ENCODE results near the gene STRN3.
A peak's percentile ranks its signal among the peaks of the same experiment; 100 is the strongest.

STRN3 gene

DNA sequence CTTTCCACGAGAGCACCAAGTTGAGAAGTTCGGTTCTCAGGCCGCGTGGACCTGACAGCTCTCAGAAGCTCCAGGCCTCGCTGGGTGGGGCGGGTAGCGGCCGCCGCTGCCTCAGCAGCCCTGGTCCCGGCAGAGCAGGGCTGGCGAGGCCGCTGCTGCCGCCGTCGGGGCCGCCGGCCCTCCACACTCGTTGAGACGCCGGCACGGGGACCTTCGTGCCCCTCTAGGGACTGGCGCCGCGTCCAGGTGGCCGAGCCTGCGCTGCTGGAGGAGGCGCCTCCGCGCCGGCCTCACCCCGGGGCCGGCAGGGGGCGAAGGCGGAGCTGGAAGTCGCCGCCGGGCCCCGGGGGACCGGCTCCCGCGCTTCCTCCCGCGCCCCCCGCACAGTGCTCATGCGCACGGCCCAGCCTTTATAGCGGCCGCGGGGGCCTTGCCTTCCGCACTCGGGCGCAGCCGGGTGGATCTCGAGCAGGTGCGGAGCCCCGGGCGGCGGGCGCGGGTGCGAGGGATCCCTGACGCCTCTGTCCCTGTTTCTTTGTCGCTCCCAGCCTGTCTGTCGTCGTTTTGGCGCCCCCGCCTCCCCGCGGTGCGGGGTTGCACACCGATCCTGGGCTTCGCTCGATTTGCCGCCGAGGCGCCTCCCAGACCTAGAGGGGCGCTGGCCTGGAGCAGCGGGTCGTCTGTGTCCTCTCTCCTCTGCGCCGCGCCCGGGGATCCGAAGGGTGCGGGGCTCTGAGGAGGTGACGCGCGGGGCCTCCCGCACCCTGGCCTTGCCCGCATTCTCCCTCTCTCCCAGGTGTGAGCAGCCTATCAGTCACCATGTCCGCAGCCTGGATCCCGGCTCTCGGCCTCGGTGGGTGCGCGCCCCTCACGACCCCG, 151.8 kb downstream of the STRN3 start, which contains the start of gene COCH:
Gene COCH (plus strand): TSS at position 440 of the 879 bp plus-strand sequence. CDS start 380 bp downstream, at position 820.
- ATAC-seq (replicated peaks; ENCODE audit: extremely low read depth, poor library complexity, severe bottlenecking): peak; percentile 49
- Mint-ChIP-seq H3K4me1 (no peaks in the 10 kb centered on the region), H3K27me3 (peaks cover 71% of the 10 kb centered on the region), H3K27ac (ENCODE audit: low read depth) (no peak within 1 kb of the TSS), H3K4me3 (peak within 1 kb of the TSS; percentile 70), H3K36me3 (ENCODE audit: insufficient read depth) (peaks cover 2% of the 10 kb centered on the region), H3K9me3 (no peaks in the 10 kb centered on the region)
- DNase-seq (ENCODE audit: low spot score in 2 of 2): no peak

DNA sequence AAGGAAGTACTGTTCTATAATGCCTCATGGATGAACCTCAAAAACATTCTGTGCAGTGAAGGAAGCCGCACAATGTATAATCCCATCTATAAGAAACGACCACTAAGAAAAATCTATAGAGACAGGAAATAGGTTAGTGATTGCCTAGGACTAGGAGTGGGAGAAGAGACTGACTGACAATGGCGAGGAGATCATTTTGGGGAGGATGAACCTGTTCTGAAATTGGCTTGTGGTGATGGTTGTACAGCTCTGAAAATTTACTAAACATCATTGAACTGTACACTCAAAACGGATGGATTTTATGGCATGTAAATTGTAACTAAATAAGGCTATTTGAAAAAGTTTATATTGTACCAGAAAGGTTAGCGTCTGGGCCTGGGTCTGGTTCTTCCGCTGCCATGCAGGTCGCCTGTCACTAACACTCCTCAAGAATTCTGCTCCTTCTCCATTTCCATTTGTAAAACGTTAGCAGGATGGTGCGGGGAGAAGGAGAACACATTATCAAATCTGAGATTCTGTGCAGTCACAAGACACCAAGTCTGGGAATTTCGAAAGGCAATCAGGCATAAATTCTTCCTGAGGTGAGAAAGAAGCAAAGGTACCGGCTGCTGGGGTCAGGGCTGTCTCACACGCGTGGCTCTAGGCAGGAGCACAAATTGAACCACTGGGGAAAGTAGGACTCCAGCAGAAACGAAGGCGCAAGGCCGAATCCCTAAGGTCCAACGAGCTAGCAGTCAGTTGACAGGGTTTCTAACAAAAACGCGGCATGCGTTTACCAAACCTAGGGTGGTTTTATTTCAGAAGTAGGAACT, 152.7 kb downstream of the STRN3 start:
- H3K36me3 Mint-ChIP-seq (ENCODE audit: insufficient read depth): peaks cover 2% of the 10 kb centered on the region
- H3K4me1 Mint-ChIP-seq: no peaks in the 10 kb centered on the region
- ATAC-seq (replicated peaks; ENCODE audit: extremely low read depth, poor library complexity, severe bottlenecking): no peak
- H3K27me3 Mint-ChIP-seq: peaks cover 78% of the 10 kb centered on the region
- H3K27ac Mint-ChIP-seq (ENCODE audit: low read depth): no peak overlapping the region
- peak overlapping the region; percentile 56 for H3K4me3 Mint-ChIP-seq
- H3K9me3 Mint-ChIP-seq: no peaks in the 10 kb centered on the region
- DNase-seq (ENCODE audit: low spot score in 2 of 2): no peak

DNA sequence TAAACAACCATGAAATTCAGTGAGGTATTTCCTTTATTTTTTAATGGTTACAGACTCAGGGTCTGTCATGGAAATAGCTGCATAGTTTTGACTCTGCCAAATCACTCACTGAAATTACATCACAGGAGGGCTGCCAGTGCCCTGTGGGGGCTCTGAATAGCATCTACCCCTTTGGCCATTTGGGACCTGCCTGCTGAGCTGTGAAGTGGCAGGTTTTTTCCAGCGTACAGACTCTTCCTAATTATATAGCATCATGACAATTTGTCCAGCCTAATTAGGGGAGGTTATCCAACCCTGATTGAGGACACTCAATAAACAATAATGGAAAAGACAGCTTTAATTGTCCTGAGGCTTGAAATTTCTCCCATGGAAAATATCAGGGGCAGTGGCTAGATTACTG, 153.6 kb downstream of the STRN3 start:
- Mint-ChIP-seq H3K9me3 (no peaks in the 10 kb centered on the region), H3K36me3 (ENCODE audit: insufficient read depth) (peaks cover 2% of the 10 kb centered on the region), H3K27ac (ENCODE audit: low read depth) (no peak overlapping the region), H3K27me3 (peaks cover 76% of the 10 kb centered on the region), H3K4me3 (no peak overlapping the region), H3K4me1 (no peaks in the 10 kb centered on the region)
- ATAC-seq (replicated peaks; ENCODE audit: extremely low read depth, poor library complexity, severe bottlenecking) (no peak), DNase-seq (ENCODE audit: low spot score in 2 of 2) (no peak)

DNA sequence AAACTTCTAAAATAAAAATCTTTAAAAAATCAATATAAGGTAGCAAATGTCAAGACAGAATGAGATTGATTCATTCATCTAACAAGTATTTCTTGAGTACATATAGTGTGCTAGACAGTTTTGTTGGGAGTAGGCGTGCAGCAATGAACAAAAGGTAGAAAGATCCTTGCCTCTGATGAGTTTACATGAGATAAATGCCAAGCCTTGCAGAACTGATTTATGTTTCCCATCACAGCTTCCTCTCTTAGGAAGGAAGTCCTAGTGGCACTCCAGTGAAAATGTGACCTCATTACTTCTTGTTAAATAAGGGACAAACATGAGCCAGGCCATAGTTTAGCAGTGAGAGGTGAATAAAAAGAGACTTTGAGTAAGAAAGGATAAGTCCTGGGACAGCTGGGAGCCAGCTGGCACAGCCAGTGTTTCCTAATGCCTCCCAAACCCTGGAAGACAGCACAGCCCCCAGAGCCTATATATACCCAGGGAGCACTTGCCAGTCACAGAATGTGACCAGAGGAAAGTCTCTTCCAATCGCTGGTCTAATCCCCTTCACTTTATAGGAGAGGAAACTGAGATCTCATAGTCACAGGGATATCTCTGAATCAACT, 156.5 kb downstream of the STRN3 start:
- H3K4me3 Mint-ChIP-seq: no peak overlapping the region
- H3K36me3 Mint-ChIP-seq (ENCODE audit: insufficient read depth): peaks cover 2% of the 10 kb centered on the region
- H3K27me3 Mint-ChIP-seq: peaks cover 53% of the 10 kb centered on the region
- no peaks in the 10 kb centered on the region for H3K9me3 Mint-ChIP-seq
- DNase-seq (ENCODE audit: low spot score in 2 of 2) (no peak), ATAC-seq (replicated peaks; ENCODE audit: extremely low read depth, poor library complexity, severe bottlenecking) (no peak)
- H3K27ac Mint-ChIP-seq (ENCODE audit: low read depth): no peak overlapping the region
- H3K4me1 Mint-ChIP-seq: no peaks in the 10 kb centered on the region

DNA sequence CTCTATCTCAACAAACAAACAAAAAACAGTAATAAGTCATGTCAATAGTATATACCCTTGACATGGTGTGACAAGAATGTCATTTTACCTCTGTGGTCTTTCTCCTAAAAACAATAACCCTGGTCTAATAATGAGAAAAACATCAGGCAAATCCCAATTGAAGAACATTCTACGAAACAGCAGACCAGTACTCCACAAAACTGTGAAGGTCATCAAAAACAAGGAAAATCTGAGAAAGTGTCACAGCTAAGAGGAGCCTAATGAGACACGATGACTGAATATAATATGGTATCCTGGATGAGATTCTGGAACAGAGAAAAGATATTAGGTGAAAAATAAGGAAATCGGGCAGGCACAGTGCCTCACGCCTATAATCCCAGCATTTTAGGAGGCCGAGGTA, 157.4 kb downstream of the STRN3 start:
- DNase-seq (ENCODE audit: low spot score in 2 of 2): no peak
- Mint-ChIP-seq H3K27ac (ENCODE audit: low read depth) (no peak overlapping the region), H3K27me3 (peaks cover 50% of the 10 kb centered on the region), H3K4me3 (no peak overlapping the region), H3K4me1 (no peaks in the 10 kb centered on the region), H3K9me3 (no peaks in the 10 kb centered on the region), H3K36me3 (ENCODE audit: insufficient read depth) (no peaks in the 10 kb centered on the region)
- no peak for ATAC-seq (replicated peaks; ENCODE audit: extremely low read depth, poor library complexity, severe bottlenecking)

DNA sequence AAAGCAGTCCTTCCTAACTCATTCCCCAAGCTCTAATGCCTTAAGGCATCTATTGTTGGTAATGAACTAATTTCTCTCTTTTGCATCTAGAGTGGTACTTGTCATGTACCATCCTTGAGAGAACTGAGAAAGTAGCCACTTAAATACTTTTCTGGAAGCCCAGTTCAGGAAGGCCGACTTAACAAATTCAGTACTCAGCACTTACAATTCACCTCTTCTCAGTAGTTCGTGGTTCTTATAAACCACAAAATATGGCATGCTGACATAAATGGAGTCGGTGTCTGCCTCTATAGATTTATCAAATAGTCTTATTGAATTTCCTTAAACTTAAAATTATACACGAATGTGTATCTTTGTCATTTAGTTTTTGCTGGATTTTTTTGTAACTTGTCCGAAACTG, 161.2 kb downstream of the STRN3 start:
- H3K4me3 Mint-ChIP-seq: no peak overlapping the region
- no peaks in the 10 kb centered on the region for H3K36me3 Mint-ChIP-seq (ENCODE audit: insufficient read depth)
- no peaks in the 10 kb centered on the region for H3K4me1 Mint-ChIP-seq
- no peak overlapping the region for H3K27ac Mint-ChIP-seq (ENCODE audit: low read depth)
- no peak for ATAC-seq (replicated peaks; ENCODE audit: extremely low read depth, poor library complexity, severe bottlenecking)
- no peak for DNase-seq (ENCODE audit: low spot score in 2 of 2)
- H3K27me3 Mint-ChIP-seq: peaks cover 36% of the 10 kb centered on the region
- H3K9me3 Mint-ChIP-seq: no peaks in the 10 kb centered on the region

DNA sequence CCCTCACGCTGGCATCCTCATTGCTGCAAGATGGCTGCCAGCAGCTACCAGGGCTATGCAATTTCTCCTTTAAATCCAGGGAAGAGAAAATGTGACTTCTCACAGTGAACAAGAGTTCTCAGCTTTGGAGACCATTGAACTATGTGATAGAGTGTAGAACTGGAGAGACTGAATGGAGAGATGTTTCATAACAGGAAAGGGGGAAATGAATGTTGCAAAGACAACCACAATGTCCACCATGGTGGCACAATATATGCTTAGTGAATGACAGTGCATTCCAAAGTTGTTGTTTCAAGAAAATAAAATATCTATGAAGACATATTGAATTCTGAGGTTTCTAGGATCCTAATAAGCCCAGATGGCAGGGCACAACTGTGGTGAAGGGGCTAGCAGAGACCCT, 165.0 kb downstream of the STRN3 start:
- no peak overlapping the region for H3K27ac Mint-ChIP-seq (ENCODE audit: low read depth)

DNA sequence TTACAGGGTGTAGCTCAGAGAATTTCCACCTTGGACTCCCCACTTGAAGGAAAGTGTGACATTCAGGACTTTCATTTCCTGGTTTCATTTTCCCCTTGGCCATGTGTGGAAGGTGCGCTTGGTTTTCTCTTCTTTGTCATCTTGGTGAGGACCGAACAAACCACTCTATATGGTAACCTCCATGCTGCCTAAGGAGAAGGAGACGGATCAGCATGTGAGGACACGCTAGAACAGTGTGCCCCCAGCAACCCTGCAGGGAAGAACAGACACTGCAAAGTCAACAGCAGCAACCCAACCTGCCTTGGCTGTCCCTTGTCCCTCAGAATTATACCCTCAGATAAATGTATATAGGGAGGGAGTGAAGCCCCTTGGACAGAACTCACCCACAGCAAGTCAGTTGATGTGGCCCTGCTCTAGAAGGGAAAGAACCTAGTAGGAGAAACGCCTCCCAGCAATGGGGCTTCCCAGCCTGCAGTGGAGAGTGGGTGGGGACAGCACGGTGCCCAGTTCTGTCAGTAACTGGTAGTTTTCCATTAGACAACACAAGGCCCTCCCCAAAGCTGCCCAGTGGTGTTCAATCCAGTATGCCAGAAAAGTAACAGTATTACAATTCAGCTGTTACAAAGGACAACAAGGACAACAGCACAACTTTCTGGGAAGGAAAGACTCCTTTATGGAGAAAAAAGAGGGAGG, 170.7 kb downstream of the STRN3 start:
- H3K4me3 Mint-ChIP-seq: no peak overlapping the region
- peaks cover 61% of the 10 kb centered on the region for H3K27me3 Mint-ChIP-seq
- no peaks in the 10 kb centered on the region for H3K9me3 Mint-ChIP-seq
- no peaks in the 10 kb centered on the region for H3K4me1 Mint-ChIP-seq
- no peak overlapping the region for H3K27ac Mint-ChIP-seq (ENCODE audit: low read depth)
- ATAC-seq (replicated peaks; ENCODE audit: extremely low read depth, poor library complexity, severe bottlenecking) (no peak), DNase-seq (ENCODE audit: low spot score in 2 of 2) (no peak)
- H3K36me3 Mint-ChIP-seq (ENCODE audit: insufficient read depth): no peaks in the 10 kb centered on the region

More for the DNA sequence above, 165.0 kb downstream of the STRN3 start:
- ATAC-seq (replicated peaks; ENCODE audit: extremely low read depth, poor library complexity, severe bottlenecking) (no peak), DNase-seq (ENCODE audit: low spot score in 2 of 2) (no peak)
- no peak overlapping the region for H3K4me3 Mint-ChIP-seq
- H3K36me3 Mint-ChIP-seq (ENCODE audit: insufficient read depth): no peaks in the 10 kb centered on the region
- H3K27me3 Mint-ChIP-seq: peaks cover 44% of the 10 kb centered on the region
- no peaks in the 10 kb centered on the region for H3K4me1 Mint-ChIP-seq
- H3K9me3 Mint-ChIP-seq: no peaks in the 10 kb centered on the region

DNA sequence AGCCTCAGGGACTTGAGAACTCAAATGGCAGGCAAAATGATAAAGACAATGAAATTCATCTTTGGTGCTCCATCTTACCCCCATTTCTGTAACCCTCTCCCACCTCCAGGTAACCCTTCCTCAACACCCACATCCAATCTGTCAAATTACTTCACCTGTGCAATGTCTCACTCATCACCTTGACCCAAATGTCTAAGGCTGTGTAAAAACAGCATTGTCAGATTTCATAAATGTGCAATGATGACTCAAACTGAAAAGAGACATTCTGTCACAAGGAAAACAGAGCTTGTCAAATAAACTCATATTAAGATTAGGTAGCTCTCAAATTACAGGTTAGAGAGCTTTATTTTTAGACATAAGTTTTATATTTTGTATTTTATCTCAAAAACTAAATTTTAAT, 171.7 kb downstream of the STRN3 start:
- Mint-ChIP-seq H3K4me1 (no peaks in the 10 kb centered on the region), H3K27me3 (peaks cover 61% of the 10 kb centered on the region)

DNA sequence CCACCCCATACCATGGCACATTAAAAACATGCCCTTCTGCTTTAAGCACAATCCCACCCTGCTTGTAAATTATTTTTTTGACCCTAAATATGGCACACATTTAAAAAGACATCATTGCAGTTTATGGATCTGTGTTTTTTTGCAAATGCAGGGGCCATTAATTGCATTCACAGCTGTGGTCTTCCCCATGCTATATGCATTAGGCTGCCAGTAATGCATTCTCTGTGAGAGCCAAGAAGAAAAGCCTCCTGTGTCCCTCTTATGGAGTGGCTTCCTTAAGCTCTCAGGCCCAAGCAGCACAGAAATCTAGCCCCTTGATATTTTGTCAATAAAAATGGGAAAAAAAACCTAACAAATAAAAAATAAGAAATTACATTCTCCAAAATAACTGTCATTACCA, 172.2 kb downstream of the STRN3 start:
- H3K36me3 Mint-ChIP-seq (ENCODE audit: insufficient read depth): no peaks in the 10 kb centered on the region
- ATAC-seq (replicated peaks; ENCODE audit: extremely low read depth, poor library complexity, severe bottlenecking) (no peak), DNase-seq (ENCODE audit: low spot score in 2 of 2) (no peak)
- peaks cover 61% of the 10 kb centered on the region for H3K27me3 Mint-ChIP-seq
- H3K4me3 Mint-ChIP-seq: no peak overlapping the region
- H3K27ac Mint-ChIP-seq (ENCODE audit: low read depth): no peak overlapping the region
- no peaks in the 10 kb centered on the region for H3K9me3 Mint-ChIP-seq
- no peaks in the 10 kb centered on the region for H3K4me1 Mint-ChIP-seq

More for the DNA sequence above, 171.7 kb downstream of the STRN3 start:
- Mint-ChIP-seq H3K36me3 (ENCODE audit: insufficient read depth) (no peaks in the 10 kb centered on the region), H3K27ac (ENCODE audit: low read depth) (no peak overlapping the region), H3K4me3 (no peak overlapping the region), H3K9me3 (no peaks in the 10 kb centered on the region)
- DNase-seq (ENCODE audit: low spot score in 2 of 2) (no peak), ATAC-seq (replicated peaks; ENCODE audit: extremely low read depth, poor library complexity, severe bottlenecking) (no peak)

DNA sequence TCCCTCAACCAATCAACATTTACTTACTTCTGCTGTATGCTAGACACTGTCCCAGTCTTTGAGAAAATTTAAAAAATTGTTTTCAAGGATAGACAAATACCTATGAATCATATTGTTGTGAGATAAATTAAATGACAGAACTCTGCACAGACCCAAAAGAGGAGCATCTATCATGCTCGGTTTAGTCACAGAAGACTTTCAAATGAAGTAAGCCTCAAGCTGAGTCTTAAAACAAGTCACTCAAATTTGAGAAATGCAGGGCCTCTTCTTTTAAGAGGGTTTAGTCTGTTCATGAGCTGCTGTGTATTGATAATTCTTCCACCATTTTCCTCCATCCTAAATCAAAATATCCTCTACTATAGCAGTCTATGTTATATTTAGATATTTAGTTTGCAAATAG, 176.2 kb downstream of the STRN3 start:
- no peak for ATAC-seq (replicated peaks; ENCODE audit: extremely low read depth, poor library complexity, severe bottlenecking)
- no peaks in the 10 kb centered on the region for H3K4me1 Mint-ChIP-seq
- H3K27me3 Mint-ChIP-seq: peaks cover 67% of the 10 kb centered on the region

DNA sequence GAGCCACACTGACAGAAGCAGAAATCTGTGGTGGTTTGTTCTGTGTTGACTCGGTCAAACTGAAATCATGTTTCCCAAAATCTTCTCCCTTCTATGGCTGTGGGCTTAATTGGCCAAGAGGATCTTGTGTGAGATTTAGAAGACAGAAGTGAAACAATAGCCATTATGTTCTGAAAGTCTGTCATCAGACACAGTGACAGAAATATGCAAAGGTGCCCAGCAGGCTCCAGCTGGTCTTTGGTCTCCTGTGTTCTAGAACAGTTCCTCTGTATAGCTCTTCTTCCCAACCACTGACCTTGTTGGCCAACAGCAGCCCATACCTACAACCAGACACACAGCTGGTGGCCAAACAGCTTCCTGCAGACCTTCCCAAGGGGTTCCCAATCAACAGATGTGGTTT, 176.8 kb downstream of the STRN3 start:
- H3K9me3 Mint-ChIP-seq: no peaks in the 10 kb centered on the region
- no peaks in the 10 kb centered on the region for H3K36me3 Mint-ChIP-seq (ENCODE audit: insufficient read depth)
- DNase-seq (ENCODE audit: low spot score in 2 of 2) (no peak), ATAC-seq (replicated peaks; ENCODE audit: extremely low read depth, poor library complexity, severe bottlenecking) (no peak)
- H3K27me3 Mint-ChIP-seq: peaks cover 67% of the 10 kb centered on the region
- no peak overlapping the region for H3K27ac Mint-ChIP-seq (ENCODE audit: low read depth)
- H3K4me3 Mint-ChIP-seq: no peak overlapping the region
- H3K4me1 Mint-ChIP-seq: no peaks in the 10 kb centered on the region

More for the DNA sequence above, 176.2 kb downstream of the STRN3 start:
- Mint-ChIP-seq H3K4me3 (no peak overlapping the region), H3K9me3 (no peaks in the 10 kb centered on the region), H3K36me3 (ENCODE audit: insufficient read depth) (no peaks in the 10 kb centered on the region), H3K27ac (ENCODE audit: low read depth) (no peak overlapping the region)
- DNase-seq (ENCODE audit: low spot score in 2 of 2): no peak
